Heart right ventricle (tissue), 16 donors: Measurements from ENCODE around the gene SMIM44. TPM values are rescaled to one million over a fixed set of nuclear protein-coding genes. Genes with fewer than 3 reads are reported as not detected.

Experiments used
- ATAC-seq, 8 donors: fragments of 200-7000 bp; cut with Tn5 transposase; one replicate each; pipeline ENCODE4 v1.9.1; 2020; ENCODE audit warnings: mild to moderate bottlenecking in 8 of 8, moderate library complexity in 8 of 8, moderate number of reproducible peaks in 1 of 8
- DNase-seq, 2 donors: peaks; one replicate each; pipeline ENCODE4 v3.0.0-alpha.2; 2020
- H3K27ac ChIP-seq, 10 donors: fragments of 200-600 bp; sonication (generic) in 2 of 10; one replicate each; pipeline versions ENCODE4 v1.5.0 to v1.8.0; 2020 to 2022; ENCODE audit warnings: mild to moderate bottlenecking in 3 of 10
- H3K27me3 ChIP-seq, 7 donors: fragments of 200-600 bp; one replicate each; pipeline ENCODE4 v1.8.0; 2021 to 2022; ENCODE audit warnings: mild to moderate bottlenecking in 2 of 7
- H3K36me3 ChIP-seq, 9 donors: fragments of 200-600 bp; sonication (generic) in 1 of 9; one replicate each; pipeline versions ENCODE4 v1.5.0 to v1.8.0; 2020 to 2022; ENCODE audit warnings: mild to moderate bottlenecking in 2 of 9
- H3K4me1 ChIP-seq, 9 donors: fragments of 200-600 bp; sonication (generic) in 1 of 9; one replicate each; pipeline versions ENCODE4 v1.5.0 to v1.8.0; 2020 to 2022; ENCODE audit warnings: mild to moderate bottlenecking in 4 of 9
- H3K4me3 ChIP-seq, 10 donors: fragments of 200-600 bp; sonication (generic) in 2 of 10; one replicate each; pipeline versions ENCODE4 v1.5.0 to v1.8.0; 2020 to 2022; ENCODE audit warnings: mild to moderate bottlenecking in 7 of 10, moderate library complexity in 2 of 10
- H3K9me3 ChIP-seq, 11 donors: fragments of 200-600 bp in 10 of 11; sonication (generic) in 2 of 11; one replicate each; pipeline versions ENCODE4 v1.5.0 to v1.8.0; 2013 to 2022; ENCODE audit warnings: mild to moderate bottlenecking in 2 of 11, control low read depth in 1 of 11, moderate library complexity in 1 of 11
- CTCF ChIP-seq, 9 donors: fragments of 200-600 bp; sonication (generic) in 2 of 9; IDR thresholded peaks; one replicate each; pipeline versions ENCODE4 v1.5.0 to v1.8.0; 2021 to 2022; ENCODE audit warnings: antibody characterized with exemption in 9 of 9, mild to moderate bottlenecking in 5 of 9, moderate library complexity in 1 of 9
- WGBS, 2 donors: extraction: QIAGEN DNeasy Blood & Tissue Kit; methylation state at CpG; one replicate each; pipeline ENCODE4 v1.1.7; 2013; ENCODE audit warnings: inconsistent platforms in 1 of 2; 5-methylcytosine and 5-hydroxymethylcytosine counted together
- intact Hi-C, 10 donors: fragments of 100-400 bp; cut with DNase I; formaldehyde crosslinking; loops; one replicate each; pipeline versions ENCODE4 v1.11.1 to v1.14.2; 2022
- polyA plus RNA-seq, 2 donors: library from polyadenylated mRNA; stranded (reverse); fragments of 200-250 nt; gene quantifications; one replicate each; pipeline ENCODE4 v1.2.3, GENCODE V29; 2013
- total RNA-seq, 10 donors: library from RNA; stranded (reverse); fragmentation: NEBNext Ultra II Directional in 3 of 10; extraction: Animal tissue kit (Norgen Biotek cat#: 25700) in 3 of 10; gene quantifications; one replicate each; pipeline versions ENCODE4 v1.2.1 to v1.2.4, GENCODE V29; 2021 to 2023
- donor health status: Arrhythmogenic right ventricular cardiomyopathy.
- donor health status: ischemic (EF 13 %, LVEDD 7.1; RV severe dilation, severe dysfunction).
- donor health status: healthy with polysubstance abuse.
- donor health status: DM: no; HTN: yes; CAD: no.
- donor health status: DM: no; HTN: no; CAD: no.
- donor health status: ischemic (EF 25% LVEDD 6.9; RV normal size, moderate dysfunction).
- donor health status: ischemic (EF 25% LVEDD 5.7; RV mildly dilated, moderate dysfunction).
- donor health status: healthy.
- donor health status: DM: yes; HTN: yes; CAD: no.
- donor health status: Ischemic cardiomyopathy.
- donor health status: ischemic (EF 35%, LVEDD 5.7; RV mildly dilated, moderate dysfunction).
- donor health status: nonischemic (EF 11% LVEDD 7.7; RV severe dilation, severe dysfunction).
- donor health status: DM: yes; HTN: yes; CAD: no.
- donor health status: PGD.
- donor health status: ischemic (EF 29% LVEDD 5.4; RV normal size, mild dysfunction).
- donor health status: nonischemic (EF 23%, LVEDD 6.1; RV moderate dilation, normal function).

SMIM44 gene
- total and polyA plus RNA-seq, 12 donors = not detected

GRCh38 chr19:3522421-3523360, 39.5 kb upstream of the SMIM44 start:
- DNase-seq (no peak), ATAC-seq (no peak)
- intact Hi-C loops = no loop called here
- H3K27ac ChIP-seq = no peak overlapping the region
- H3K4me3 ChIP-seq = no peak overlapping the region
- peaks cover 0 to 83% (median 29%) of the 10 kb centered on the region in 9 donors for H3K36me3 ChIP-seq
- no peaks in the 10 kb centered on the region for H3K4me1 ChIP-seq
- WGBS, 2 donors = 95% methylated on average over 36 to 40 of the region's 40 CpGs
- no peaks in the 10 kb centered on the region for H3K27me3 ChIP-seq
- no peaks in the 10 kb centered on the region for H3K9me3 ChIP-seq
- TF ChIP-seq CTCF (IDR thresholded peaks at IDR 0.05) = no peak

- ATAC-seq (no peak), DNase-seq (no peak)
- WGBS, 2 donors = 88% methylated on average over 7 of the region's 7 CpGs
- no peaks in the 10 kb centered on the region for H3K27me3 ChIP-seq
- H3K36me3 ChIP-seq = peaks cover 0 to 71% (median 16%) of the 10 kb centered on the region in 9 donors
- peaks cover 0 to 13% (median 0%) of the 10 kb centered on the region in 9 donors for H3K4me1 ChIP-seq
- no peak for TF ChIP-seq CTCF (IDR thresholded peaks at IDR 0.05)
- intact Hi-C loops = no loop called here
- no peaks in the 10 kb centered on the region for H3K9me3 ChIP-seq
- no peak overlapping the region for H3K27ac ChIP-seq
- no peak overlapping the region for H3K4me3 ChIP-seq
These were observed 37.8 kb upstream of the SMIM44 start for GRCh38 chr19:3521104-3521445.

GRCh38 chr19:3520166-3521103, 37.2 kb upstream of the SMIM44 start:
- DNase-seq (no peak), ATAC-seq (peak in 1 of 8 donors; percentile 9)
- intact Hi-C loops = no loop called here
- H3K4me1 ChIP-seq = peaks cover 0 to 16% (median 0%) of the 10 kb centered on the region in 9 donors
- H3K9me3 ChIP-seq = no peaks in the 10 kb centered on the region
- H3K27me3 ChIP-seq = no peaks in the 10 kb centered on the region
- no peak overlapping the region for H3K4me3 ChIP-seq
- WGBS, 2 donors = 79 to 85% methylated on average over 37 of the region's 37 CpGs
- TF ChIP-seq CTCF (IDR thresholded peaks at IDR 0.05) = no peak
- H3K36me3 ChIP-seq = peaks cover 0 to 66% (median 13%) of the 10 kb centered on the region in 9 donors
- no peak overlapping the region for H3K27ac ChIP-seq

GRCh38 chr19:3519126-3519525, 35.9 kb upstream of the SMIM44 start:
- Histone ChIP-seq H3K27me3 (no peaks in the 10 kb centered on the region), H3K9me3 (no peaks in the 10 kb centered on the region), H3K36me3 (peaks cover 0 to 55% (median 11%) of the 10 kb centered on the region in 9 donors), H3K27ac (no peak overlapping the region), H3K4me3 (no peak overlapping the region), H3K4me1 (peaks cover 0 to 23% (median 0%) of the 10 kb centered on the region in 9 donors)
- ATAC-seq (no peak), DNase-seq (no peak)
- intact Hi-C loops = no loop called here
- 89 to 91% methylated on average over 18 of the region's 18 CpGs for WGBS, 2 donors
- no peak for TF ChIP-seq CTCF (IDR thresholded peaks at IDR 0.05)
